Measurements from ENCODE around the gene FGFR2. TPM values are rescaled to one million over a fixed set of nuclear protein-coding genes. Genes with fewer than 3 reads are reported as not detected.

FGFR2 gene
- polyA plus RNA-seq, 1 experiment = not detected

GRCh38 chr10:121436281-121436629 lies 162.0 kb downstream of the FGFR2 start:
- no peak for DNase-seq (ENCODE audit: low read depth, low spot score)
- H3K9me3 ChIP-seq (ENCODE audit: control insufficient read depth, insufficient read depth, low read length) = peaks cover 43% of the 10 kb centered on the region
- H3K27ac ChIP-seq (ENCODE audit: low read depth, low read length) = no peak overlapping the region
- no peak for TF ChIP-seq CTCF (IDR thresholded peaks at IDR 0.05; ENCODE audit: low read depth, low read length)
- H3K27me3 ChIP-seq (ENCODE audit: control insufficient read depth, insufficient read depth, low read length) = no peaks in the 10 kb centered on the region
- no peak overlapping the region for H3K4me3 ChIP-seq (ENCODE audit: low read depth, low read length)
- ChIA-PET CTCF (interaction anchor here (0.5 kb wide), 1 partner anchor 273 kb away, joined by 4 read pairs; no protein-coding TSS in a partner anchor), POLR2A (no interaction called here)

DNA sequence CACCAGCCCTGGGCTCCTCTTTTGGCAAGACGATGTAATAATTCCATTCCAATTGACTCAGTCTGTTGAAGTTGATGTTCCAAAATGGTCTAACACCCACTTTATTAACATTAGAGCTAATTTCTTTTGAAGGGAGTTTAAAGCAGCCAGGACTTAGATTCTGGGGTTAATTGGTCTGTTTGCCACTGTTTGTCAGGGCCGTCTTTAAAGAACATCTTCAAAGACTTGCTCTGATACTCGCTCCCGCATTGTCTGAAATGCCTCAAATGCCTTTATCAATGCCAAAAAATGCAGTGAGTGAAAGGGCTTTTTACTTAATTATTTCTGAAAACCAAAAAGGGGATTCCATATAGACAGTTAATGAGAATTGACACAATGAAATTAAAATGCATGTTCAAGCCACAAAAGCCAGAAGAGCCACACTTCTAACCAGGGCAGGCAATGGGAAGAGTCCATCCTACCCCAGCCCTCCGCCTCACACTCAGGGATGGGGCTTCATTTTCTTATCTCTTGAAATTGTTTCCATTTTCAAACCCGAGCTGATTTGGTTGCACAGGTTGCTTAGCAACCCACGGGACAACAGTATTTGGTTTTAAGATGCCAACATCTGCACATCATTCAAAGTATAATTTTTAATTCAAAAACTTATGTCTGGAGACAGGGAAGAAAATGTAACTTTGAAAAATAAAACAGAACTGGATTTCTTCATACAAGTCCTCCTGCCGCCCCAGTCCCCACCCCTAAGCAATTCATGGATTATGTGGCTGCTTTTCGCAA lies 163.0 kb downstream of the FGFR2 start:
- DNase-seq (ENCODE audit: low read depth, low spot score) = no peak
- H3K27me3 ChIP-seq (ENCODE audit: control insufficient read depth, insufficient read depth, low read length) = no peaks in the 10 kb centered on the region
- no peak for TF ChIP-seq CTCF (IDR thresholded peaks at IDR 0.05; ENCODE audit: low read depth, low read length)
- no peak overlapping the region for H3K4me3 ChIP-seq (ENCODE audit: low read depth, low read length)
- ChIA-PET CTCF (no interaction called here), POLR2A (no interaction called here)
- H3K27ac ChIP-seq (ENCODE audit: low read depth, low read length) = no peak overlapping the region
- H3K9me3 ChIP-seq (ENCODE audit: control insufficient read depth, insufficient read depth, low read length) = peaks cover 43% of the 10 kb centered on the region

GRCh38 chr10:121433965-121434364 lies 164.3 kb downstream of the FGFR2 start:
- no peaks in the 10 kb centered on the region for H3K27me3 ChIP-seq (ENCODE audit: control insufficient read depth, insufficient read depth, low read length)
- ChIA-PET POLR2A (no interaction called here), CTCF (no interaction called here)
- H3K4me3 ChIP-seq (ENCODE audit: low read depth, low read length) = no peak overlapping the region
- peaks cover 43% of the 10 kb centered on the region for H3K9me3 ChIP-seq (ENCODE audit: control insufficient read depth, insufficient read depth, low read length)
- no peak for DNase-seq (ENCODE audit: low read depth, low spot score)
- no peak for TF ChIP-seq CTCF (IDR thresholded peaks at IDR 0.05; ENCODE audit: low read depth, low read length)
- H3K27ac ChIP-seq (ENCODE audit: low read depth, low read length) = no peak overlapping the region

GRCh38 chr10:121428867-121429266 lies 169.4 kb downstream of the FGFR2 start:
- Histone ChIP-seq H3K27ac (ENCODE audit: low read depth, low read length) (no peak overlapping the region), H3K4me3 (ENCODE audit: low read depth, low read length) (no peak overlapping the region), H3K27me3 (ENCODE audit: control insufficient read depth, insufficient read depth, low read length) (no peaks in the 10 kb centered on the region), H3K9me3 (ENCODE audit: control insufficient read depth, insufficient read depth, low read length) (peaks cover 43% of the 10 kb centered on the region)
- POLR2A ChIA-PET = no interaction called here
- DNase-seq (ENCODE audit: low read depth, low spot score) = no peak
- CTCF ChIA-PET = no interaction called here
- no peak for TF ChIP-seq CTCF (IDR thresholded peaks at IDR 0.05; ENCODE audit: low read depth, low read length)
